ENCODE data around the gene CDA.
A peak's percentile ranks its signal among the peaks of the same experiment; 100 is the strongest.

The CDA gene

DNA sequence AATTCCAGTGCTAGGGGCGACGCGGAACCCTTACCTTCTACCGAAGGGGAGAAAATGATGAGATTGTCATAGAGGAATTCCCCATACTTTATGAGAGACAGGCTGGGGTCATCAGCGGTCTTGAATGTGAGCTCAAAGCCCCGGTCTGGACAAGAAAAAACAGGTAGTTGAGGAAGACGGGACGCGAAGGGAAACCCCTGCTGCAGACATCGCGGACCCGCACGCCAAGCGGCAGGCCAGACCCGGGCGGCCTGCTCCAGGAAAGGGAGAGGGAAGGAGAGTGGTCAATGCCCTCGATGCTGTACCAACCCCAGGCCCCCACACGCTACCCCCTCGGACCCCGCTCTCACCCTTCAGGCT, 71.9 kb downstream of the CDA start:
- DNase-seq (ENCODE audit: low spot score), result no peak
- no peaks in the 10 kb centered on the region for H3K9me3 Mint-ChIP-seq
- no peaks in the 10 kb centered on the region for H3K27me3 Mint-ChIP-seq (ENCODE audit: low read depth)
- H3K4me3 Mint-ChIP-seq, result peak overlapping the region; percentile 96
- H3K36me3 Mint-ChIP-seq (ENCODE audit: low read depth), result peaks cover 34% of the 10 kb centered on the region
- H3K27ac Mint-ChIP-seq, result peak overlapping the region; percentile 92
- H3K4me1 Mint-ChIP-seq (ENCODE audit: low read depth), result peaks cover 31% of the 10 kb centered on the region

DNA sequence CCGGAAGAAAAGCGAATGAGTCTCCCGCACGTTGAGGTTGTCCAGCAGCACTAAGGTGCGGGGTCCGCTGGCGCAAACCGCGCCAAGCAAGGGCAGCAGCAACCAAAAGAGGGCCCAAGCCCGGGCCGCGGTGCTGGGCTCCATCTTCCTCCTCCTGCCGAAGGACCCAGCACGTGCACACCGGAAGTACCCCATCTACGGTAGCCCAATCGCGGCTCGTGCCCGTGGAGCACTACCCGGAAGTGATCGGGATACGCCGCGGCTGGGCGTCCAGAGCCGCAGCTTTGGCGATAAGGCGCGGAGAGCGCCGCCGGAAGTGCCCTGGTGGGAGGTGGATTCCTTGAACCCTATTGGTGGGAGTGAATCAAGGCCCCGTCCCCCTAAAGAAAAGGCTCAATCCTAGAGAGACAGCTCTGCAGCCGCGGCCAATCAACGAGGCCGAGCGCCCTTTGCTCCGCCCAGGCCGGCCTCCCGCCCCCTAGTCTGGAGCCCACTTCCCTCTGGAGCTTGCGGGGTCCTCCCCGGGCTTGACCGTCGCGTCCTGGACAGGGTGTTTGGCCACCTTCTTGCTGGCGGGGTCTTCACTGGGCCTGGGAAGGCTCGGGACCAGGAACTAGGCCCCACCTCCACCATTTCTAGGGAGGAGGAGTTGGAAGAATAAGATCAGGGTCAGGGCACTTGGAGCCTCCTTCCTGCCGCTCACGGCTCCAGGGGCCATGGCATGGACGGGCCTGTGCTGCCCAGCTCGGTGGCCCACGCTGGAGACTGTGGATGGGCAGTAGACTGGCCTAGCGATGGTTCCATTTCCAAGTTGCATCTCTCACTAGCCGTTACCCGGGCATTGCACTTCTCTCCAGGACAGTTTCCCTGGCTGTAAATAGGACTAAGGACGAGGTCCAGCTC, 72.6 kb downstream of the CDA start, which contains the start of gene DDOST:
Gene DDOST, minus strand, starts transcription at position 163 of the 903 bp plus-strand sequence. Its CDS starts 19 bp downstream, at position 144.
- Mint-ChIP-seq H3K36me3 (ENCODE audit: low read depth) (peaks cover 32% of the 10 kb centered on the region), H3K9me3 (no peaks in the 10 kb centered on the region), H3K27ac (peak within 1 kb of the TSS; percentile 92), H3K4me3 (peak within 1 kb of the TSS; percentile 96), H3K4me1 (ENCODE audit: low read depth) (peaks cover 31% of the 10 kb centered on the region), H3K27me3 (ENCODE audit: low read depth) (no peaks in the 10 kb centered on the region)
- DNase-seq (ENCODE audit: low spot score), result peak; percentile 97

DNA sequence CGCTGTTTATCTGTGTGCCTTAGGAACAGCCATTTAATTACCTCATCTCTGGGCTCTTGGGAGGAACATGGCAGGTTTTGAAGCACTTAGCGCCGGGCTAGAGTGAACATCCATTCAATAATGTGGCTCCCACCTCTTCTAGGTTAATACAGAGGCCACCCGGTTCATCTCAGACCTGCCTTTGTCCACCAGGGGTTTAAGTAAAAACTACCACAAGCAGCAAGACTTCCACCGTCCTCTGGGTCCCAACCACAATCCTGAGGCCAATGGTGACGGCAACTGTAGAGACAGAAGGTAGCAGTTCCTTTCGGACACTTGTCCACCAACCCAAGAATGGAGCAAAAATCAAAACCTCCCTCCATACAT, 73.2 kb downstream of the CDA start:
- peak overlapping the region; percentile 92 for H3K27ac Mint-ChIP-seq
- H3K4me1 Mint-ChIP-seq (ENCODE audit: low read depth), result peaks cover 34% of the 10 kb centered on the region
- peak overlapping the region; percentile 96 for H3K4me3 Mint-ChIP-seq
- DNase-seq (ENCODE audit: low spot score), result no peak
- H3K36me3 Mint-ChIP-seq (ENCODE audit: low read depth), result peaks cover 26% of the 10 kb centered on the region
- H3K9me3 Mint-ChIP-seq, result no peaks in the 10 kb centered on the region
- H3K27me3 Mint-ChIP-seq (ENCODE audit: low read depth), result no peaks in the 10 kb centered on the region

DNA sequence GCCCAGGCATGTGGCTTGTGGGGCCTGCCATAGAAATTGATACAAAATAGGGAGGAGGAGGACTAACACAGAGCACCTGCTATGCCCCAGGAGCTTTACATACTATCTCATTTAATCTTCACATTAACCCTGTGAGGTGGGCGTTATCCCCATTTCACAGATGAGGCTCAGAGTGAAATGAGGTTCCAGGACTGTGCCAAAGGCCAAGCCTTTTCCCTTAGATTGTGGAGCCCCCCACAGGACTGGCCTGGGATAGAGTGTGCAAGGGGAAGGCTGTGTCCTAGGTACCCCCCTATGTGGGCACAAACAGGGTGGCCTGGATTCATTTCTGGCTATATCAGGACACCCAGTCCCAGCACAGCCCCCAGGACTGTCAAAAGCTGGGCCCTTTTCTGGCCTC, 74.5 kb downstream of the CDA start:
- peak overlapping the region; percentile 96 for H3K4me3 Mint-ChIP-seq
- H3K9me3 Mint-ChIP-seq, result no peaks in the 10 kb centered on the region
- peaks cover 23% of the 10 kb centered on the region for H3K36me3 Mint-ChIP-seq (ENCODE audit: low read depth)
- no peaks in the 10 kb centered on the region for H3K27me3 Mint-ChIP-seq (ENCODE audit: low read depth)
- peaks cover 32% of the 10 kb centered on the region for H3K4me1 Mint-ChIP-seq (ENCODE audit: low read depth)
- no peak overlapping the region for H3K27ac Mint-ChIP-seq
- DNase-seq (ENCODE audit: low spot score), result no peak

DNA sequence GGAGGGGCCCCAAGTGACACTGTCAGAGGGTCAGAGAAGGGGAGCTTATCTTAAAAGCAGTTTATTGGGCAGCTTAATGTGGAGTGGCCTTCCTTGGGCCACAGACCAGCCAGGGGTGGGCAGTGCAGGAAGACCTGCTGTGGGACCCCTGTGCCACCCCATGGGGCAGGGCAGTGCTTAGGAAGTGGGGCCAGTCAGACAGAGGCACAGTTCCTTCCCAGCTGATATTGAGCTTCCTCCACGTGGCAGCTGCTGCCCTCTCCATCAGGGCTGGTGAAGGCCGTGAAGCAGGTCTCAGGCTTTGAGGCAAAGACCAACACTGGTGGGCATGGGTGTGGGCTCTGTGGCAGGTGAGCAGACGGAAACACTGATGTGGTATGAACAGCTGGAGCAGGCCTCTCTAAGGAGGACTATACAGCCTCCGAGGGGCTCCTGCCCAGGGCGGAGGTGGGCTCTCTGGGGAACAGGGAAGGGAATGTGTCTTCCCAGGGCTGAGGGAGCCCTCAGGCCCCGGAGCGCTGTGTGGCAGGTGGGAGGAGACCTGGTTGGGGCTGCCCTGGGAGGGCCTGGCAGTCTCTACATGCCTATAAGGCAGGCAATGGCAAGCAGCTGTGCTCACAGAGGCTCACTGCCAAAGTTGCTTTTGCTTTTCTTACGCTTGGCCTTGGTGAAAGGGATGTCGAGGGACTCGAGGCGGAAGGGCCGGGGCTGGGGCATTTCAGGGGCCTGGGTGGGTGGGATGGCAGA, 75.2 kb downstream of the CDA start:
- Mint-ChIP-seq H3K4me1 (ENCODE audit: low read depth) (peaks cover 30% of the 10 kb centered on the region), H3K36me3 (ENCODE audit: low read depth) (peaks cover 18% of the 10 kb centered on the region), H3K4me3 (no peak overlapping the region), H3K27me3 (ENCODE audit: low read depth) (no peaks in the 10 kb centered on the region), H3K9me3 (no peaks in the 10 kb centered on the region), H3K27ac (no peak overlapping the region)
- no peak for DNase-seq (ENCODE audit: low spot score)

DNA sequence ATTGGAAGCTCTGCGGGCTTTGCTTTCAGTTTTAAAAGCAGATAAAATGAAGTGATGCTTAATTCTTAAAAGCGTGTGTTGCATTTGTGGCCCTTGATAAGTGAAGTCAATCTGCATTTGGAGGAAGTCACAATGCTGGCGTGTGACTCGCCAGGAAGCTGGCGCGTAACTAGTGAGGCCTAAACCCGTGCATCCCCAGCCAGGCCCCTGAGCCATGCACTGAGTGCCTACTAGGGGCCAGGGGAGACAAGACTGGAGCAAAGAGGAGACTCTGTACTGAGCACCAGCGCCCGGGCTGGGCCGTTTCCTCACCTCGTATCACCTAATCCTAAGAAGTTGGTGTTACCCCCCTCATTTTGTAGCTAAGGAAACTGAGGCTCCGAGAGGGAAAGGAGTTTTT, 76.8 kb downstream of the CDA start:
- Mint-ChIP-seq H3K27ac (no peak overlapping the region), H3K4me3 (no peak overlapping the region), H3K27me3 (ENCODE audit: low read depth) (peaks cover 2% of the 10 kb centered on the region), H3K9me3 (no peaks in the 10 kb centered on the region), H3K4me1 (ENCODE audit: low read depth) (peaks cover 15% of the 10 kb centered on the region), H3K36me3 (ENCODE audit: low read depth) (peaks cover 3% of the 10 kb centered on the region)
- DNase-seq (ENCODE audit: low spot score), result no peak

DNA sequence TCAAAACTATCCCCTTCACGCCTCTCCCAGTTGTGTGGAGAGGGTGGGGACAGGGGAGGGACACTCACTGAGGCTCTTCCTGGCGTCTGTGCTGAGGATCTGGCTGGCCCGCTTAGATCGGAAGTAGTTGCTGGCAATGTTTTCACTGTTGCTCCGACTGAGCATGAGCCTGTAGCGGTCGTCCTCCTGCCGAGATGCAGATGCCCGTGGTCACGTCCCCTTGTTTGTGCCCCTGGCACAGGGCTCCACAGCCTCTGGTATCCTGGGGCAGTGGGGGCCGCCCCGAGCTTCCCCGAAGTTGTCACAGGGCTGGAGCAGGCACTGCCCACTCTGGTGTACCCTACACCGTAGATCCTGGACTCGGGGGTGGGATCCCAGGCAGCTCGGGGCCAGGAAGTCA, 77.2 kb downstream of the CDA start:
- H3K36me3 Mint-ChIP-seq (ENCODE audit: low read depth), result peaks cover 2% of the 10 kb centered on the region
- no peak overlapping the region for H3K27ac Mint-ChIP-seq
- H3K4me1 Mint-ChIP-seq (ENCODE audit: low read depth), result peaks cover 15% of the 10 kb centered on the region
- peaks cover 2% of the 10 kb centered on the region for H3K27me3 Mint-ChIP-seq (ENCODE audit: low read depth)
- no peak overlapping the region for H3K4me3 Mint-ChIP-seq
- H3K9me3 Mint-ChIP-seq, result no peaks in the 10 kb centered on the region
- no peak for DNase-seq (ENCODE audit: low spot score)

DNA sequence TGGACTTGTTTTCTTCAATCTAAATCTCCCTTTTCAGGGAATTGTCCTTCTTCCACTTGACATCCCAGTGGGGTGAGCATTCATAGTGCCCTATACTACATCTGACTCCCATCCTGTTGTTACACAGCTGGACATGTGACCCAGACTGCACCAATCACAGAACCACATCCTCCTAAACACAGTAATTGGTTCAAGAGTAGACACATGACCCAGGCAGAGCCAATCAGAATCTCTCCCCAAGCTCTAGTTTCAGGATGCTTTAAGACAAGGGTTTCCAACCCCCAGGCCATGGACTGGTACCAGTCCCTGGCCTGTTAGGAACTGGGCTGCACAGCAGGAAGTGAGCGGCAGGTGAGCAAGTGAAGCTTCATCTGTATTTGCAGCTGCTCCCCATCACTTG, 77.9 kb downstream of the CDA start:
- peaks cover 2% of the 10 kb centered on the region for H3K27me3 Mint-ChIP-seq (ENCODE audit: low read depth)
- H3K4me3 Mint-ChIP-seq, result no peak overlapping the region
- DNase-seq (ENCODE audit: low spot score), result no peak
- no peaks in the 10 kb centered on the region for H3K36me3 Mint-ChIP-seq (ENCODE audit: low read depth)
- H3K27ac Mint-ChIP-seq, result no peak overlapping the region
- no peaks in the 10 kb centered on the region for H3K9me3 Mint-ChIP-seq
- peaks cover 14% of the 10 kb centered on the region for H3K4me1 Mint-ChIP-seq (ENCODE audit: low read depth)
